GM12892 (cell line): ENCODE data around the gene KRTAP9-1.

Experiments used
- POLR2A ChIP-seq: IDR thresholded peaks from 2 replicates; pipeline ENCODE4 v1.6.1; 2011; ENCODE audit warnings: low read depth, low read length, control low read depth
- POLR2AphosphoS5 ChIP-seq: IDR thresholded peaks from 2 replicates; pipeline ENCODE4 v1.6.1; 2011; ENCODE audit warnings: low read depth, low read length, control low read depth
- TAF1 ChIP-seq: IDR thresholded peaks from 2 replicates; pipeline ENCODE4 v1.6.1; 2011; ENCODE audit warnings: low read depth, mild to moderate bottlenecking, control low read depth, low read length, borderline replicate concordance

GRCh38 chr17:41141361-41141760 lies 48.3 kb upstream of the KRTAP9-1 start:
- TF ChIP-seq POLR2A (no peak), TAF1 (no peak), POLR2AphosphoS5 (no peak)
